D721Med (cell line): ENCODE results near the gene CCNY.

Experiments used
- DNase-seq: peaks from one replicate; pipeline ENCODE4 v3.0.0; 2011; ENCODE audit warnings: low spot score; ENCODE audit not compliant: insufficient read length
- FAIRE-seq: peaks from 2 replicates; lab custom pipeline; 2011; peaks lifted over from hg19 to GRCh38; lab: Jason Lieb, UNC
- CTCF ChIP-seq: IDR thresholded peaks from 2 replicates; pipeline ENCODE4 v1.5.1; 2012; ENCODE audit warnings: mild to moderate bottlenecking, control low read depth; ENCODE audit not compliant: insufficient read depth; ENCODE audit errors: missing control alignments

The CCNY gene

GRCh38 chr10:35442028-35442427 lies 105.7 kb downstream of the CCNY start:
- no peak for TF ChIP-seq CTCF
- DNase-seq (no peak), FAIRE-seq (no peak)

GRCh38 chr10:35442592-35442991 lies 106.3 kb downstream of the CCNY start:
- FAIRE-seq, result no peak
- TF ChIP-seq CTCF, result no peak
- DNase-seq, result no peak

DNA sequence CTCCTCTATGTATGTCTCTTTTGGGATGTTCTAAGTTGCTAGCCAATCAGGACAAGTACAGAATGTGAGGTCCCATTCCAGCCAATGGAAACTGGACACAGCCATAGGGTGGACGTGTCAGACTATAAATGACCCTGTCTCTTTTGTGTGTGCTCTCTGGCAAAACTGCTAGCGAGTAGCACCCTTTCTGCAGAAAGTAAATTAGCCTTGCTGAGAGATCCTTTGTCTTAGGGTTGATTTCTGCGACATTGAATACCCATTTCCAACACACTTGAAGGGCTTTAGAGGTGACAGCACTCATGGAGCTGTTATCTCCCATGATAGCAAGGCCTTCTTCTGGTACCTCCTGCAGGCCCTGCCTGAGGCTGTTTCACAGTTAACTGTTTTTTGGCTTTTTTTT lies 107.5 kb downstream of the CCNY start:
- FAIRE-seq (no peak), DNase-seq (no peak)
- TF ChIP-seq CTCF, result no peak

GRCh38 chr10:35445150-35445884 lies 109.0 kb downstream of the CCNY start:
- DNase-seq (no peak), FAIRE-seq (no peak)
- no peak for TF ChIP-seq CTCF

DNA sequence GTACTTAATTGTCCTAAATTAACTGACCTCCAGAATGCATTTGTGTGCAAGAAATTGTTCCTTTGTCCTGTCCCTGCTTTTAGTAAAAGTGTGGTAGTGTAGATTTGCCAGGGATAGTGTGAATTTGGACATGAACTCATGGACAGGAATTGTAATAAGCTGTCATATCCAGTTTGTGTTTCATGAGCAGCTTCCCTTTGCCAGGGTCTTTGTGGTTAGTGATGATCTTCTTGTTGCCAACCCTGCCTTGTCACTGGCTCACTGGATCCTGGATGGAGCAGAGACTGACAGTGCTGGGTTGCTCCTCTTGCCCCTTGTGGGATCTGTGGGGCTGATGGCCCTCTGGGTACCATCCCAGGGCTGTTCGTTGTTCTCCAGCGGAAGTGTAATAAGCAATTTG lies 110.1 kb downstream of the CCNY start:
- TF ChIP-seq CTCF, result no peak
- FAIRE-seq (no peak), DNase-seq (no peak)

DNA sequence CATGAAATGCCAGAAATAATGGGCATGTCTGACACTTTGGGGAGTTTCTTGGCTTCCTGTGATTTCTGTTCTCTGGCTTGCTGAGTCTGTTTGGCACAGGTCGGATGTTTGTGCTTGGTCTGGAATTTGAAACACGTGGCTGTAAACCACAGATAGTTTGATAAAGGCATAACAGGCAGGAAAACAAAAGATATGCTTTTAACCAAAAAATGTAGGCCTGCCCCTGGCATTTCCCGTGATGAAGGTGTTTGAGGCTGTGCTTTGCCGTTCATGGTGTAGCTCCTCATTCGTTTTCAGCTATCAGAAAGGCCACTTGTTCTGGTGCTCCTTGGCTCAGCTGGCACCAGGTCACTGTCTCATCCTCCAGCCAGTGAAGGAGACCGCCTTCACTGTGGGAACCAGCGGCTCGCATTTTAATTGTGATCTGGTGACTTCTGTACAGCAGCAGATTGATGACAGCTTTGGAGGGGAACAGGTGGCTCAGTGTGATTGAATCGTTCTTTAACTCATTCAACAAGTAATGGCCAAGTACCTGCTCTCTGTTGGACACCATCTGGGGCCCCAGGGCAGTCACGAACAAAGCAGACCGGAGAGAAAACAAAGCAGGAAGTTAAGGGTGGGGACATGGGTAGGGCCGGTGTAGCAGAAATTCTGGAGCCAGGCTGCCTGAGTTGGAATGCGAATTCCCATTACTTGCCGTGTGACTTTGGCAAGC lies 111.5 kb downstream of the CCNY start:
- no peak for DNase-seq
- FAIRE-seq, result no peak
- no peak for TF ChIP-seq CTCF
